ELR (cell line): Measurements from ENCODE around the gene NT5DC4.
A peak's percentile ranks its signal among the peaks of the same experiment; 100 is the strongest.

ENCODE experiments used
- DNase-seq: peaks from one replicate; pipeline ENCODE4 v3.0.0-alpha.2; 2015; ENCODE audit warnings: low read depth

Gene NT5DC4

DNA sequence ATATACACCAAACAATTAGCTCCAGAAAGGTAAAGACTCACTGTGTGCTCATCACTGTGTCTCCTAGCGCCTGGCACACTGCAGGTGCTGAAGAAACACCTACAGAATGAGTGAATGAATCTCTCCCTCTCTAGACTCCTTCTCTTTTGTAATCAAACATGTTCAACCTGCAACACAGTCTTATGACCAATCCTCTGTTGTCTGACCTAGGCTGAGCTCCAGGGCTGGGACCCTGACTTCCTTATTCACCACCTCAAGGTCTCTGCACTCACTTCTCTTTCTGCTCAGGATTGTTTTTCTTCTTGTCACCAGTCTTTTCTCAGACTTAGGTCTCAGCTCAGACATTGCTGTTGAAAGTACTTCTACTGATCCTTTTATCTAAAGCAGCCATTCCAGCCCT, 33.7 kb downstream of the NT5DC4 start:
- no peak for DNase-seq

DNA sequence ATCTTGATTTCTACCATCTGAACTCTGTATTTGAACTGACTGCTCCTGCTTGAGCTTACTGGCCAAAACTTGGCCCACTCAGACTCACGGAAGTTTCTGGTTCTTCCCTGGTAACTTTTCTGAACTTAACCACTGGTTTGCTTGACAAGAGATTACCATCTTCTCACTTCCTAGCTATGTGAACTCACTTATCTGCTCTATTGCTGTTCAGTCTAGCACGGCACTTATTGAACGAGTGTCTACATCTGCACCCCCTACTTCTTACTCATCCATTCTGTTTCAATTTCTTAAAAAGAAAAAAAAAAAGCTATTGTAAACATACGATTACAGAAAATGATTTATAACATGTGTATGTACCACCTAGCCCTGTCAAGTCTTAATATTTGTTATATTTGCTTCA, 34.6 kb downstream of the NT5DC4 start:
- no peak for DNase-seq

DNA sequence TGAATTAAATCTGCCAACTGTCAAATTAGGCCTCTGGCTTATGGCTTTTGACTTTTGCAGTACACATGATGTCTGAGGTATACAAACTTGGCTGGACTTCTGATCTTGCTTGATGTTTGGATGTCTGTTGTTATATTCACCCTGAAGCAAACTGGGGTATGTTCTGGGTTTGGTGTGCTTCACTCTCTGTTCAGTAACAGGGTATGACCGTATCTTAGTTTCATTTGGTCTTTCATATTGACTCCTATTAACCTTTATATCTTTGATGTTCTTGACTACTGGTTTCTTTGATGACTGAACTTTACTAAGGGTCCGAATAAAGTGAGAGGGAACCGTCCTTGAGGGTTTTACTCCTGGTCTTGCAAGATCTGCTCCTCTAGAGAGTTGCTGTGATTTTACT, 35.4 kb downstream of the NT5DC4 start:
- no peak for DNase-seq

DNA sequence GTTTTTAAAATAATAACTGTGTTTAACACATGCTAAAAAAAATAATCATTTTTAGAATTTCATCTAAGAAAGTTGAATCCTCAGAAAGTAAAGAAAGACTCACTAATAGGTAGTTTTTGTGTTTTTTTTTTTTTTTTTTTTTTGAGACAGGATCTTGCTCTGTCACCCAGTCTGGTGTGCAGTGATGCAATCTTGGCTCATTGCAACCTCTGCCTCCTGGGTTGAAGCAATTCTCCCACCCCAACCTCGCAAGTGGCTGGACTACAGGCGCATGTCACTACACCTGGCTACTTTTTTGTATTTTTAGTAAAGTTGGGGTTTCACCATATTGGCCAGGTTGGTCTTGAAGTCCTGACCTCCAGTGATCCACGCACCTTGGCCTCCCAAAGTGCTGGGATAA, 36.4 kb downstream of the NT5DC4 start:
- no peak for DNase-seq

DNA sequence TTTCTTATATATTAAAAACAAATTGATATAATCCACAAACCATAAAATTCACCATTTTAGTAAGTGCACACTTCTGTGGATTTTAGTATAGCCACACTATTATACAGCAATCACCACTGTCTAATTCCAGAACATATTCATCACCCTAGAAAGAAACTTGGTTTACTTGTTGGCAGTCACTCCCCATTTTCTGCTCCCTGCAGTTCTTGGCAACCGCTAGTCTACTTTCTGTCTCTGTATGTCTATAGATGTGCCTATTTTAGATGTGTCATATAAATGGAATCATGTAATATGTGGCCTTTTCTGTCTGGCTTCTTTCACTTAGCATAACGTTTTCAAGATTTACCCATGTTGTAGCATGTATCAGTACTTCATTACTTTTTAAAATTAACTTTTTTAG, 37.9 kb downstream of the NT5DC4 start:
- DNase-seq = no peak

DNA sequence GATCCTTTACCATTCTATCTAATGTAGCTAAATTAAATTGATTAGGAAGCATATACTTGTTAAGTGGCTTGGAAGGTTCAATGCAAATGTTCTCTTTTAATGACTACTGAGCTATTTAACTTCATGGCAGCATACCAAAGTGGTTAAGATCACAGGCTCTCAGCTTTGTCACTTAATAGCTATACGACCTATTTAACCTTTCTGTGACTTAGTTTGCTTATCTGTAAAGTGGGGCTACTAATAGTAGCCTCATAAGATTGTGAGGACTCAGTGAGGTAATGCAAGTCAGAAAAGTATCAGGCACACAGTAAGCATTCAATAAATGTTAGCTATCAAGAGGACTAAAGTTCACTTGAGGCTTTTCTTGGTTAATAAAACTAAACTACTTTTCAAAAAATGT, 39.3 kb downstream of the NT5DC4 start:
- DNase-seq = no peak

DNA sequence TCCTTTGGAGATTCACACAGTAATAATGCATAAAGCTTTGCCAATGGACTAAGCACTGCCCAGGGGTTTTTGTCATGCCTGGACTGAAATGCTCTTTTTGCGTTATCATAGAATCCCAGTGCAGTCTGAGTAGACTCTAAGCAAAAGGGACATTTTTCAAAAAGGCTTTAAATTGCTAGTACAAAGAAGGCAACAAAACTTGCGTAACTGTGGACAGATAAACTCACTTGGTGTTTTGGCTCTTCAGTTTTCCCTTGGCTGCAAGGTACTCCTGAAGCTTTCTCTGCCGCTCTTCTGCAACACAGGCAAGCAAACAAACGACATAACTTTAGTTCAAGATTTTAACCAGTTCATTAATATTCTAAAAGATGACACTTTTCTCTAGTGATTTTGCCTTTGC, 41.5 kb downstream of the NT5DC4 start:
- DNase-seq = no peak

DNA sequence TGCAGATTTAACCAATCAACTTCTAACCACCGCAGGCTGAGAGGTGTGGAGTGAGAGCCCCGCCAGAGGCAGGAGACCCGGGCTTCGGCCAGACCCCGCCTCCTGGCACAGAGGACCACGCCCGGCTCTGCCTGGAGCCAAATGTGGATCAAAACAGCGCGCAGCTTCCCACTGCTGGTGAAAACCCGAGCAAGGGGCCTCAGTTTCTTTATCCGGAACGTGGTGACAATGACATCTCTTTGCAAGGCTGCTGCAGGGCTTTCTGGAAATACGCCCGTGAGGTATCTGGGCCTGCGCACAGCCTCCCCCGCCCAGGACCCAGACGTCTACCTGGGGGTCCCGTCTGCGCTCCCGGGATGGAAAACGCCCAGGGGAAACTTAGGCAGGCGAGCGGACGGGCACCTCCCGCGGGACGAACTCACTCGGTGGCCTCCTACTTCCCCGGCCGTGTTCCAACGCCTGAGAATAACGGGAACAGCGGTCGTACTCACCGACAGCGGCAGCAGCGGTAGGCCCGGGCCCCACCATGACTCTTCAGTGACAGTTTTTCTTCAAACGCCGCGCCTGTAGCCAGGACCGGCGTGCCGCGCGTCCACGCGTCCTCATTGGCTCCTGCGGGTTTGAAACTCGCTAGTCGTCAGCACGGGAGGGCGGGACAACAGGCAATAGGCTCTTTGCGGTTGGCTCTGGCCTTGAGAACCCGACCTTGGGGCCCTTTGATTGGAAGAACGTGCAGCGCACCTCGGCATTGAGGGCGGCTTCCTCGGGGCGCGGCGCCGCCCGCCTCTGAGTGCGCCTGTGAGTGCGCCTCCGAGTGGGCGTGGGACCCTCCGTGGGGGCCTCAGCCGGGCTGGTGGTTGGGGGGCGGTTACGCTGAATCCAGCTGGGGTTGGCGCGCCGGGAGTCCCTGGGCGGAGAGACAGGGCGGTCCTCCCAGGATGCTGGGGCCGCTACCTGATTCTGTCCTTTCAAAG, 43.5 kb downstream of the NT5DC4 start, which contains the start of gene CKAP2L:
TSS of gene CKAP2L (minus strand) at position 539 of the 974 bp plus-strand sequence. CDS start at position 528, 11 bp downstream.
- peak; percentile 100 for DNase-seq

DNA sequence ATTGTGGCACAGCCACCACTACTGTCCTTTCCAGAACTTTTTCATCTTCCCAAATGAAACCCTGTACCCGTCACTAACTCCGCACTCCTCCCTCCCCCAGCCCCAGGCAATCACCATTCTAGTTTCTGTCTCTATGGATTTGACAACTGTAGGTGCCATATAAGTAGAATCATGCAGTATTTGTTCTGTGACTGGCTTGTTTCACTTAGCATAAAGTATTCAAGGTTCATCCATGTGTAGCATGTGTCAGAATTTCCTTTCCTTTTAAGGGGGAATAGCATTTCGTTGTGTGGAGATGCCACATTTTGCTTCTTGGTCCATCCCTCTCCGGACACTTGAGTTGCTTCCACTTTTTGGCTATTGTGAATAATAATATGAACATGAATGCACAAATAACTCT, 44.4 kb downstream of the NT5DC4 start:
- peak; percentile 34 for DNase-seq

DNA sequence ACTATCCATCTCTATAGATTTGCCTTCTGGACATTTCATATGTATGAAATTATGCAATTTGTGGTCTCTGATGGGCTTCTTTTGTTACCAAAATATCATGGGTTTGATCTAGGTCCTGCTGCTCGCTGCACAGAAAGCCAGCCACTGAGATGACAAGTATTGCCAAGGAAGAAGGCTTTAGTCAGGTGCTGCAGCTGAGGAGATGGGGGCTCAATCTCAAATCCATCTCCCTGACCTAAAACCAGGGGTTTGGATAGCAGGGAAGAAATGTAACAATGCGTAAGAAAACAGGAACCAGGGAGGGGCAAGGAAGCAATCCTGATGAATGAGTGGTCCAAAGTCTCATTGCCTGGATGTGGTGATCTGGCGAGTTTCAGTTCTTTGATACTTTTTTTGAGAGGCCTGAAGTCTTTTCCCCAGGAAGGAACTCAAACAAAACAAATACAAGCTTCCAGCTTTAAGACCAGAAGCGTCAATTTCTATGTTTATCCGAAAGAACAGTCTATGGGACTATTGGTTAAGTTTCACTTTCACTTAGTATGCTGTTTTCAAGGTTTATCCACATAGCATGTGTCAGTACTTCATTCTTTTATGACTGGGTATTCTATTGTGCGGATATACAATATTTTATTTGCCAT, 47.0 kb downstream of the NT5DC4 start:
- peak; percentile 31 for DNase-seq

DNA sequence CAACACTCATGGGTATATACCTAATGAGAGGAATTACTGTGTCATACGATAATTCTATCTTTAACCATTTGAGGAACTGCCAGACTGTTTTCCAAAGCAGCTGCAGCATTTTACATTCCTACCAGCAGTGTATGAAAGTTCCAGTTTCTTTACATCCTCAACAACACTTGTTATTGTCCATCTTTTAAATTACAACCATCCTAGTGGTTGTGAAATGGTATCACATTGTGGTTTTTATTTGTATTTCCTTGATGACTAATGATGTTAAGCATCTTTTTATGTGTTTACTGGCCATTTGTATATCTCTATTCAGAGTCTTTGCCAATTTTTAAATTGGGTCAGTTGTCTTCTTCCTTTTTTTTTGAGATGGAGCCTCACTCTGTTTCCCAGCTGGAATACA, 47.6 kb downstream of the NT5DC4 start:
- peak; percentile 68 for DNase-seq

DNA sequence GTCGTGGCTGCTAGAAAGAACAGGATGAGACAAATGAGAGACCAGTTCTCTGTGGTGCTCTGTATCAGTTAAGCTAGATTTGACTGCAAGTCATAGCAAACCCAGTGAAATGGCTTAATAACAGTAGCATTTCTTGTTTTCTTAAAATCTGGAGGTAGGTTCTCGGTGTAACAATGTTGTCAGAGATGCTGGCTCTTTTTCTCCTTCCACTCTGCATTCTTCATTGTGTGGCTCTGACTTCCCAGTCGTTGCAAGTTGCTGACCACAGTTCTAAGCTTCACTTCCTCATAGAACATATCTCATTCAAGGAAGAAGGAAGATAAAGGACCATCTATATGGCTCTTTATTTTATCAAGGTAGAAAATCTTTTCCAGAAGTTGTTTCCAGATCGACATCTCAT, 51.5 kb downstream of the NT5DC4 start:
- no peak for DNase-seq

DNA sequence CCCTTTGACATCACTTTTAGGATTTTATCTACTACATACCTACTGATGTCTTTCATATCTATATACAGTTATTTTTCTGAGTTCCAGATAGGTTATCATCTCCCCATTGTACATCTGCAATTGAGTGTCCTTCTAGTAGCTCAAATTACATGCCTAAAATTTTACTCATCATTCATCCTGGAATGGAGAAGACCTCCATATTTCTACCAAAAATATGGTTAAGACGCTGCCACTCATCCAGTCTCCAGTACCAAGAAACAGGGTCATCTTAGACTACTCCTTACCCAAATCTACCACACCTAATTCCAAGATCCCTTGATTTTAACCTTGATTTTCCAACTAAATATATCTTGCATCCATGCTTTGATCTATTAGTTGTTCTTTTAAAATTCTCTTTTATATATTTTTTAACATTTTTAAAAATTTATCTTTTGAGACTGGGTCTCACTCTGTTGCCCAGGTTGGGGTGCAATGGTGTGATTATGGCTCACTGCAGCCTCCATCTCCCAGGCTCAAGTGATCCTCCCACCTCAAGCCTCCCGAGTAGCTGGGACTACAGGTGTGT, 52.2 kb downstream of the NT5DC4 start:
- DNase-seq = no peak

DNA sequence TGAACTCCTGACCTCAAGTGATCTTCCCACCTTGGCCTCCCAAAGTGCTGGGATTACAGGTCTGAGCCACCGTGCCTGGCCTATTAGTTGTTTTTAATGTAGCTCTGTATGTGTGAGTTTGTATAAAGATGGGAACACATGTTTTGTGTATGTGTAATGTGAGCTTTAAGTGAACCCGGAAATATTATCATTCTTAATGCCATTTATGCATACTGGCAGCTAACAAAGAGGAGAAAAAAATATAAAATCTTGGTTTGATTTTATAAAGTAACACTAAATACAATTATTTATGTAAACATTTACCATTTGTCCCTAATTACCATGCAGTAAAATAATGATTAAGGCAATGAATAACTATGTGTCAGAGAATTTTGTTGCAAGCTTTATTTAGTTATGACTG, 52.7 kb downstream of the NT5DC4 start:
- no peak for DNase-seq

DNA sequence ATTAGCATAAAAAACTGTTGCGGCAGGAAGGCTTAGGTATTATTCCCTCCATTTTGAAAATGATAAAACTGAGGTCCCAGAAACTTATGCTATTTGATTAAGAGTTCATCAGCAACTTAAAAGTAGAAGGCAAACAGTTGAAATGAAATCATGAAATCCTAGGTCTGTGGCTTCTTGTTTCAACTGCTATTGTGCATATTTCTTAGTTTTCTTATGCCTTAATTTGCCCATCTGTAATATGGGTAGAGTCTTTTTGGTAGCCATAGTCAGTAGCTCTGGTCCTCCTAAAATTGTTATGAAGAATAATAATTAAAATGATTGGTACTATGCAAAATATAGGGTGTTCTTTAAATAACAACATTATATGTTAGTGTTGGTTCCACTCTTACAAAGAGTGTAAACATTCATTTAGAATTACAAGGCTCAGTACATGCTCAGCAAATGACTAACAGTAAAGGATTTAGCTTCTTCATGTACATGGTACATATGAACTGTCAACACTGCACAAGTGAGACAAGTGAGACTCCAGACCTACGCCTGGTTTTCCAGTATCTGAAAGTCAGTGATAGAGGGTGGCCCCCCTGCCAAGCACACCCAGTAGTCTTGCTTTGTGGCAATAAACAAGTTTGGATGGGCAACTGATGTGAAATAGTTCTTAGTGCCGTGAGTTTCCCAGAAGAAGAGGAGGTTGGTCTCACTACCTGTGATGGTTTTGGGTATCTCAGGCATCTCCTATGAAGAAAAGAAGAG, 53.9 kb downstream of the NT5DC4 start:
- DNase-seq = no peak

DNA sequence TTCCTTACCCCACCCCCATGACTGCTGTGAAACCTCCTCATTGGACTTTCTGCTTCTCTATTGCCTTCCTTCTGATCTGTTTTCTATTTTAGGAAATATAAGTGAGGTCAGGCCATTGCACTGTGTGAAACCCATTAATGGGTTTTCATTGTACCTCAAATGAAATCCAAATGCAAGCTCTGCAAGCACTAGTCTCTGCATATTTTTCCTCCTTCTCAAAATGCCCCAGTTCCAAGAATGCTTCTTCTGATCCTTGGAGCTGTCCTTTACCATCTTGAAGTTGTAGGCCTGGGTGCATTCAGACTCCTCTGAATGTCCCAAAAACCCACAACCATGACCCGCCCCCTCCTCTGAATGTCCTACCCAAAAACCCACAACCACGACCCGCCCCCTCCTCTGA, 55.3 kb downstream of the NT5DC4 start:
- no peak for DNase-seq

DNA sequence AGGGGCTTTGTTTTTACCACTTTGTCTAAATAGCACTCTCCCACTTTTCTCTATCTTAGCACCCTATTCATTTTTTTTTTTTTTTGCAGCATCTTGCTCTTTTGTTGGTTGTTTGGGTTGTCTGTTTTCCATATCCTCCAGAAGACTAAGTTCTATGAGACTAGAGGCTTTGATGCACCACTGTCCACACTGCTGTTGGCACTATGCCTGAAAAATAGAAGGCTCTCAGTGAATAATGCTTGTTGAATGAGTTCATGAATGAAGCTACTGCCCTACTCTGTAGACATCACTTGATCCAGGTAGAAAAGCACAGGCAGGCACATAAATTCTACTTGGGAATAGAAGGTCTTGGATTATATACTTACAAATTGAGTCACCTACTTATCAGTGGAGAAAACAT, 56.2 kb downstream of the NT5DC4 start:
- no peak for DNase-seq

DNA sequence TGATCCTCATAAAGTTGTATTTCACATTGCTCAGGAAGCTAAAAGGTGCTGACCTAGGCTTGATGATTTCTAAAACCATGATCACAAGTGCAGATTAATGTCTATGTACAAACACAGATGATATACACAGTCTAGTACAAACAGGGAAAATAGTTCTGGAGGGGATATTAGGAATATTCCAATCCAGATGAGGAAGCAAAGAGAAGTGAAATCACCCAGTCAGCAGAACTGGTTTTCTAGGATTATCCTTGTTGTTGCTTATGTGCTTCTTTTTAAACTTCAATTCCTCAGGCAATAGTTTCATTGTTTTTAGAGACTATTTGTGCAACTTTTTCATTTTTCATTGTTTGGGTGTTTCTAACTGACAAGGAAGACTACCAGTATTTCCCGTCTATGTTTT, 58.8 kb downstream of the NT5DC4 start:
- DNase-seq = no peak

DNA sequence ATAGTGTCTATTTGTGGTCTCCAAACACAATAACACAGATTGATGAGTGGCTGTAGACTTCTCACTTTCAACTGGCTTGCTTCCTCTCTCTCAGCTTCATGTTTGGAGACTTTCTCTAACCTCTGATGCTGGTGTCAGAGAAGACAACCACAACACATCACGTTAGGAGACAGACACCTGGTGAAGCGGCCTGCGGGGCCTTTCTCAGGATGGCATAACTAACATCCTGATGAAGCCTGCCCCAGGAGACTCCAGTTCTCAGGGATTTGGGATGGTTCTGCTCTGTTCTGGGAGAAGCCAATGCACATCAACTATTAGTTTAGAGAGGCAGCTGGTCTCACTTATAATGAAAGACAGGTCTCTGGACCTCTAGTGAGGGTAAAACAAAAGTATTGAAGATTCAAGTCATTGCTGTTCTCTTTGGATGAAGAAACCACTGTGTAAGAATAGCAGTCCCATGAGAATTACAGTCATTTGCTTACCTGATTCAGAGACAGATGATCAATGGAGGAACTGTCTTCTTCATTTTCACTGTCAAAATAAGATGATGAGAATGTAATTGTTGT, 61.5 kb downstream of the NT5DC4 start:
- no peak for DNase-seq

DNA sequence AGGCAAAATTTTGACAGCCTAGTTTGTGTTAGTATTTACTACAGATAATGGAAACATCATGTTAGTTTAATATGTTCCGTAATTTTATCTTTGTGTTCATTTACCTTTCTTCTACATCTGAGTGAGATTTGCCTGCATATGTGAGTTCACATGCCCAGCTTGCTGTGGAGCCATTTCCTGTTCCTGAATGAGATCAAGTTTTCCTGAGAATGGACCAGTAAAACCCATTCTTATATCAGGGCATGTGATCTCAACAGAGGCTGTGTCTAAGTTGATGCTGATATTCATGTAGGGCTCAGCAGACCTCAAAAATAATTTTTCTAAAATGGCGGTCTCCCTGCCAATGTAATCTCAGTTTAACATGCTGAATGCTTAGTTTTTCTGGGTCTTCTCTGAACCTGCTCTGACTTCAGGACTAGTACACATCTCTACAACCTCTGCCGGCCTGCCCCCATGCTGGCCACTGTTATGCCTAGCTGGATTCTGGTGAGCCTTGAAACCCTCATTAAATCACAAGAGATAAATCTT, 62.4 kb downstream of the NT5DC4 start:
- no peak for DNase-seq
